ENCODE results near the gene TCEAL9. TPM values are rescaled to one million over a fixed set of nuclear protein-coding genes. Genes with fewer than 3 reads are reported as not detected.

The TCEAL9 gene
- total and polyA plus RNA-seq, 2 of the 8 experiments (the other 6 are each of a cell fraction or from before 2014, with no cell fraction given) = 22.2 to 36.8 TPM

DNA sequence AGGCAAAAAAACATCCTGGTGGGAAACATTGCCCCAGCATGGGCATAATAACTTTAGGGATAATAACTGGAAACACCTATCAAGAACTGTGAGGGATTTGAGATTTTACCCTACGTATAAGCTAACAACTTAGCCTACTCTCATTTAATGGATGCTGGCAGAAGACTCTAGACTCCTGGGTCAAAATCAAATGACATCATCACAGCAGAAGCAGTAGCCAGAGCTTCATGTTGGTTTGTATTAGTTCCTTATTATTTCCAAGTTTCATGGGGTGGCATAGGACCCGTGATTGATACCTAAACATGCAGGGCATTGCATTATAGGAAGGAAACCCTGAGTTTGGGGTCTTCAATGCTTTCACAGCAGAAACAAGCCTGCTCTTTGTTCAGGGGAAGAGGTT lies 4.6 kb downstream of the TCEAL9 start:
- no peaks in the 10 kb centered on the region; the same call in 1 of the 2 replicates for H3K23me2 ChIP-seq (ENCODE audit: low read depth, low read length)
- no peak overlapping the region for H3K4me2 ChIP-seq (ENCODE audit: insufficient read depth in 1 of 2, low read depth in 2 of 2, low read length in 2 of 2)
- no peak overlapping the region for H4K8ac ChIP-seq (ENCODE audit: extremely low read depth, insufficient read depth, low read length)
- H3K36me3 ChIP-seq (ENCODE audit: control insufficient read depth in 2 of 4, insufficient read depth in 4 of 4, low read length in 3 of 4) = peaks cover 0 to 9% (median 0%) of the 10 kb centered on the region in 4 experiments; a peak in 1 of 8 replicates
- 93% methylated on average over 2 of the region's 2 CpGs; no CpG with 5 or more reads in 1 of the 2 experiments for WGBS, 2 experiments (ENCODE audit: extremely low coverage in 1 of 2, insufficient coverage in 1 of 2, insufficient read length in 1 of 2, insufficient replicate concordance in 2 of 2, low coverage in 1 of 2, low lambda C conversion rate in 2 of 2, missing lambda C conversion rate in 1 of 2)
- H3K14ac ChIP-seq (ENCODE audit: insufficient read length) = no peak overlapping the region
- no peak overlapping the region for H2AK5ac ChIP-seq (ENCODE audit: low read depth, low read length)
- no peak overlapping the region for H2AFZ ChIP-seq (ENCODE audit: low read length)
- no peak for DNase-seq (ENCODE audit: low read depth in 1 of 2, low spot score in 2 of 2)
- FAIRE-seq = no peak
- H3K4me3 ChIP-seq (ENCODE audit: extremely low read depth in 1 of 4, insufficient read depth in 2 of 4, low read depth in 3 of 4, low read length in 4 of 4) = no peak overlapping the region
- CTCF ChIA-PET (ENCODE audit: partially characterized antibody) = no interaction called here
- no peak overlapping the region for H3K27ac ChIP-seq (ENCODE audit: low read depth, low read length)
- H4K5ac ChIP-seq (ENCODE audit: insufficient read length, low read depth, low read length) = no peak overlapping the region
- H3K9me3 ChIP-seq (ENCODE audit: insufficient read depth in 2 of 2, low read depth in 1 of 2, low read length in 1 of 2) = no peaks in the 10 kb centered on the region
- no peaks in the 10 kb centered on the region for H3K27me3 ChIP-seq (replicated peaks in 1 of 4; ENCODE audit: control insufficient read depth in 3 of 4, extremely low read depth in 1 of 4, insufficient read depth in 3 of 4, low read length in 3 of 4)
- H3K4me1 ChIP-seq (replicated peaks in 1 of 4; ENCODE audit: control insufficient read depth in 3 of 4, insufficient read depth in 4 of 4, low read length in 3 of 4) = no peaks in the 10 kb centered on the region
- no peak overlapping the region for H3K9ac ChIP-seq (replicated peaks in 1 of 4; ENCODE audit: extremely low read depth in 1 of 4, low read depth in 3 of 4, low read length in 3 of 4)
- H4K20me1 ChIP-seq (replicated peaks in 1 of 2; ENCODE audit: control insufficient read depth in 1 of 2, insufficient read depth in 2 of 2, low read length in 2 of 2) = no peaks in the 10 kb centered on the region
- H3K4ac ChIP-seq (replicated peaks; ENCODE audit: insufficient read length, low read depth, low read length) = no peak overlapping the region
- H2BK20ac ChIP-seq (ENCODE audit: low read length) = no peak overlapping the region
- no peak overlapping the region for H3K18ac ChIP-seq (ENCODE audit: extremely low read depth, low read length)
- peaks cover 0 to 5% of the 10 kb centered on the region in 2 experiments; a peak in 1 of 4 replicates for H3K79me2 ChIP-seq (ENCODE audit: control insufficient read depth in 1 of 2, insufficient read depth in 2 of 2, low read length in 2 of 2)
- H3K79me1 ChIP-seq (ENCODE audit: low read depth, low read length) = no peaks in the 10 kb centered on the region
- H3K56ac ChIP-seq (replicated peaks; ENCODE audit: insufficient read length, low read depth, low read length) = no peak overlapping the region
- POLR2A ChIA-PET (ENCODE audit: partially characterized antibody) = interaction anchor here (0.7 to 1.7 kb wide), 4 partner anchors 11 to 17 kb away, joined by 3 to 8 read pairs (median 3); partner anchors contain the start of gene BEX3
- H2BK15ac ChIP-seq (ENCODE audit: low read length) = no peak overlapping the region
- H3K23ac ChIP-seq (ENCODE audit: insufficient read length) = no peak overlapping the region
- no peak overlapping the region for H2BK5ac ChIP-seq (ENCODE audit: low read depth, low read length)
- H2BK12ac ChIP-seq (ENCODE audit: low read depth, low read length) = no peak overlapping the region
- no peak for TF ChIP-seq SUZ12 (IDR thresholded peaks at IDR 0.05; ENCODE audit: low read length)
- H2BK120ac ChIP-seq (replicated peaks; ENCODE audit: low read depth, low read length) = no peak overlapping the region
- H4K91ac ChIP-seq (replicated peaks; ENCODE audit: insufficient read length, low read length) = no peak overlapping the region
